SU-DHL-6 (cell line): ENCODE results near the gene ZYG11B.

Source experiments
- H2AFZ ChIP-seq: fragments of 200-600 bp; sonication (generic); 2 replicates; pipeline ENCODE4 v1.6.1; 2014; ENCODE audit warnings: low read depth, mild to moderate bottlenecking, moderate library complexity, mixed read lengths, antibody characterized with exemption, low read length; ENCODE audit not compliant: severe bottlenecking
- H3F3A ChIP-seq: fragments of 200-600 bp; shearing (Covaris generic); 2 replicates; pipeline ENCODE4 v1.6.0; 2016; ENCODE audit warnings: antibody characterized with exemption, mild to moderate bottlenecking; ENCODE audit not compliant: insufficient read depth
- H3K27ac ChIP-seq: fragments of 200-600 bp; sonication (generic); 2 replicates; pipeline ENCODE4 v1.5.1; 2016; ENCODE audit warnings: low read depth, mild to moderate bottlenecking, low read length, moderate library complexity, mixed read lengths
- H3K27me3 ChIP-seq: fragments of 200-600 bp; sonication (generic), shearing (Covaris generic); 2 replicates; pipeline ENCODE4 v1.6.0; 2014; ENCODE audit warnings: mild to moderate bottlenecking, low read length
- H3K36me3 ChIP-seq: fragments of 200-600 bp; sonication (generic); 2 replicates; pipeline ENCODE4 v1.6.1; 2014; ENCODE audit warnings: mild to moderate bottlenecking, low read length, mixed read lengths
- H3K4me2 ChIP-seq: fragments of 300-600, 200-600 bp; shearing (Covaris generic), sonication (generic); 2 replicates; pipeline ENCODE4 v1.6.0; 2014; ENCODE audit warnings: low read length, low read depth, mild to moderate bottlenecking; ENCODE audit not compliant: poor library complexity, severe bottlenecking
- H3K4me3 ChIP-seq: fragments of 200-600 bp; sonication (generic); 2 replicates; pipeline ENCODE4 v1.5.1; 2014; ENCODE audit warnings: antibody characterized with exemption, low read length, mild to moderate bottlenecking, mixed read lengths; ENCODE audit not compliant: insufficient read depth, poor library complexity, severe bottlenecking
- H3K79me2 ChIP-seq: fragments of 200-600 bp; sonication (generic); 2 replicates; pipeline ENCODE4 v1.6.1; 2014; ENCODE audit warnings: mild to moderate bottlenecking, low read length, moderate library complexity; ENCODE audit not compliant: insufficient read depth
- H3K9ac ChIP-seq: fragments of 200-600 bp; sonication (generic); 2 replicates; pipeline ENCODE4 v1.7.0; 2014; ENCODE audit warnings: mild to moderate bottlenecking, low read length
- H3K9me2 ChIP-seq: fragments of 200-600 bp; sonication (generic); replicated peaks from 2 replicates; pipeline ENCODE4 v1.6.1; 2014; ENCODE audit warnings: low read length; ENCODE audit not compliant: insufficient read depth
- H3K9me3 ChIP-seq: fragments of 200-600 bp; sonication (generic); 2 replicates; pipeline ENCODE4 v1.6.1; 2014; ENCODE audit warnings: low read length, mixed read lengths; ENCODE audit not compliant: insufficient read depth
- H4K20me1 ChIP-seq: fragments of 200-600 bp; sonication (generic); 2 replicates; pipeline ENCODE4 v1.6.1; 2014; ENCODE audit warnings: low read depth, mild to moderate bottlenecking, antibody characterized with exemption, low read length, moderate library complexity, mixed read lengths
- EZH2phosphoT487 ChIP-seq: fragments of 200-600 bp; sonication (generic), shearing (Covaris generic); conservative IDR thresholded peaks from 2 replicates; pipeline ENCODE4 v1.6.1; 2018; ENCODE audit warnings: mild to moderate bottlenecking, antibody characterized with exemption, low read length, moderate library complexity, mixed read lengths
- TF ChIP-seq, protein P1 (sequence below): fragments of 200-600 bp; sonication (generic); IDR thresholded peaks from one replicate; pipeline ENCODE4 v1.5.1; 2017; ENCODE audit warnings: antibody characterized with exemption, mild to moderate bottlenecking, low read length, moderate library complexity; ENCODE audit not compliant: insufficient read depth, poor library complexity, severe bottlenecking

Gene ZYG11B

DNA sequence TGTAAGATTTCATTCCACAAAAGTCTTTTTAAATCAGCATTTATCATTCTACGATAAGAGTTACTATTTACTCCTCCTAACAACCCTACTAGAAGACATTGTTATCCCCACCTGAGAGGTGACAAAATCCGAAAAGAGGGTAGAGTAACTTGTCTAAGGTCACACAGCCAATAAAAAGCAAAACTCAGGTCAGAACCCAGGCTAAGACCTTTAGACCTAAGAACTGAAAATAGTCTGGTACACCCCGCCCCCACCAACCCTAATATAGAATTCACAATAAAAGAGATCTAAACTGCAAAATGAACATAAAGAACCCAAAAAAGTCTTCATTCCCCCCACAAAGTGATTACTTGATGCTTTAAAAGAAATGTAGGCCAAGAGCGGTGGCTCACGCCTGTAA, 46.8 kb upstream of the ZYG11B start:
- Histone ChIP-seq H2AFZ (no peak overlapping the region), H3K9me3 (no peaks in the 10 kb centered on the region), H3K9me2 (no peaks in the 10 kb centered on the region), H3K9ac (peak overlapping the region; percentile 22; the same call in 1 of the 2 replicates), H3K27me3 (no peaks in the 10 kb centered on the region), H3K36me3 (no peaks in the 10 kb centered on the region), H3K79me2 (no peaks in the 10 kb centered on the region), H4K20me1 (no peaks in the 10 kb centered on the region), H3K27ac (peak overlapping the region; percentile 74), H3K4me2 (peak overlapping the region; percentile 38), H3K4me3 (no peak overlapping the region), H3F3A (0 out of 2 replicates have a peak, but pooled peaks cover 4% of the 10 kb centered on the region)
- TF ChIP-seq EZH2phosphoT487 = no peak
- TF ChIP-seq, protein P1, sequence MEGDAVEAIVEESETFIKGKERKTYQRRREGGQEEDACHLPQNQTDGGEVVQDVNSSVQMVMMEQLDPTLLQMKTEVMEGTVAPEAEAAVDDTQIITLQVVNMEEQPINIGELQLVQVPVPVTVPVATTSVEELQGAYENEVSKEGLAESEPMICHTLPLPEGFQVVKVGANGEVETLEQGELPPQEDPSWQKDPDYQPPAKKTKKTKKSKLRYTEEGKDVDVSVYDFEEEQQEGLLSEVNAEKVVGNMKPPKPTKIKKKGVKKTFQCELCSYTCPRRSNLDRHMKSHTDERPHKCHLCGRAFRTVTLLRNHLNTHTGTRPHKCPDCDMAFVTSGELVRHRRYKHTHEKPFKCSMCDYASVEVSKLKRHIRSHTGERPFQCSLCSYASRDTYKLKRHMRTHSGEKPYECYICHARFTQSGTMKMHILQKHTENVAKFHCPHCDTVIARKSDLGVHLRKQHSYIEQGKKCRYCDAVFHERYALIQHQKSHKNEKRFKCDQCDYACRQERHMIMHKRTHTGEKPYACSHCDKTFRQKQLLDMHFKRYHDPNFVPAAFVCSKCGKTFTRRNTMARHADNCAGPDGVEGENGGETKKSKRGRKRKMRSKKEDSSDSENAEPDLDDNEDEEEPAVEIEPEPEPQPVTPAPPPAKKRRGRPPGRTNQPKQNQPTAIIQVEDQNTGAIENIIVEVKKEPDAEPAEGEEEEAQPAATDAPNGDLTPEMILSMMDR = no peak

DNA sequence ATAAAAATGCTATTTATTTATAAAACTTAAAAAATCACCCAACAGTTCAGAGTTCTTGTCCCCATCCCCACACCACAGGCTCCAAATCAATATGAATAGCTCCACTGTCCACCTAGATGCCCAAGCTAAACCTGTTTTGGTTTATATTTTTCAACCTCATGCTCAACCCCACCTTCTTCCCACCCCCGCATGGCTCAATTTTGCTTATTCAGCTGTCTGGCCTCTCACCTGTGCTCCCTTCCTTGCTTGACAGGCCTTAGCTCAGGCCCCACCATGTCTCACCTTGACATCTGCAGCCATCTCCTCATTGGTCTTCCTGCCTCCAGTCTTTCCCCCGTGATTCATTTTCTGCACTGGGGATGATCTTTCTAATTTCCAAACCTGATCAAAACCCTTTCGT, 45.9 kb upstream of the ZYG11B start:
- peak overlapping the region; percentile 74; the same call in 1 of the 2 replicates for H3K27ac ChIP-seq
- H3K79me2 ChIP-seq = no peaks in the 10 kb centered on the region
- no peak overlapping the region for H3K9ac ChIP-seq
- H4K20me1 ChIP-seq = no peaks in the 10 kb centered on the region
- no peaks in the 10 kb centered on the region for H3K9me2 ChIP-seq
- no peak overlapping the region for H2AFZ ChIP-seq
- H3K4me3 ChIP-seq = no peak overlapping the region
- H3K36me3 ChIP-seq = 0 out of 2 replicates have a peak, but pooled peaks cover 4% of the 10 kb centered on the region
- H3K4me2 ChIP-seq = no peak overlapping the region
- no peaks in the 10 kb centered on the region for H3K9me3 ChIP-seq
- TF ChIP-seq EZH2phosphoT487 = no peak
- TF ChIP-seq, protein P1 = no peak
- no peaks in the 10 kb centered on the region for H3K27me3 ChIP-seq
- H3F3A ChIP-seq = 0 out of 2 replicates have a peak, but pooled peaks cover 4% of the 10 kb centered on the region

DNA sequence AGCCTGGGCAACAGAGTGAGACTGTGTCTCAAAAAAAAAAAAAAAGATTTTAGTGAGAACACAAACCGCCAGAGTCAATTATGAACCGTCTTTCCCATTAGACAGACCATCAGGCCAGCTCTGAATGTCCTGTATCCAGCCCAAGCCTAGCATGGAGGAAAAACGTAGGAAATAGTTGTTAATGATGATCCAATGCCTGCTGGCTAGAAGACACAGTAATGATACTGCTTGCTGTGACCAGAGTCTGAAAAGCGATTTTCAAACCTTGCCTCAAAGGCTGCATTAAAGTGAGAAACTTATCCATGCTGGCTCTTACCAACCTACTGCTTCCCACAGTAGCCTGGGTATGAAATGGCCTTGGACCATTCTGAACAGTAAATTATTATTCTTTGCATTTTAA, 45.1 kb upstream of the ZYG11B start:
- H2AFZ ChIP-seq = no peak overlapping the region
- H3K4me2 ChIP-seq = no peak overlapping the region

More for the DNA sequence above, 45.1 kb upstream of the ZYG11B start:
- Histone ChIP-seq H3K9ac (no peak overlapping the region), H3K4me3 (no peak overlapping the region), H3K9me3 (no peaks in the 10 kb centered on the region), H4K20me1 (no peaks in the 10 kb centered on the region), H3K9me2 (no peaks in the 10 kb centered on the region), H3K27ac (no peak overlapping the region), H3K27me3 (no peaks in the 10 kb centered on the region), H3K79me2 (no peaks in the 10 kb centered on the region), H3F3A (0 out of 2 replicates have a peak, but pooled peaks cover 4% of the 10 kb centered on the region), H3K36me3 (0 out of 2 replicates have a peak, but pooled peaks cover 5% of the 10 kb centered on the region)
- no peak for TF ChIP-seq EZH2phosphoT487
- TF ChIP-seq, protein P1 = no peak
